SJCRH30 (cell line): ENCODE data around the gene EVA1C. TPM values are rescaled to one million over a fixed set of nuclear protein-coding genes. Genes with fewer than 3 reads are reported as not detected.
"Not testable (repeated sequence)": the region's sequence is repeated elsewhere in the genome, so short reads cannot be mapped to it uniquely, and the experiment has no call there.

Experiments
- DNase-seq, 2 experiments: peaks; one replicate each; pipeline ENCODE4 v3.0.0-alpha.2; 2015 to 2020
- H3K27ac ChIP-seq: fragments of 250-450 bp; sonication (Bioruptor Pico); 2 replicates; pipeline ENCODE4 v1.5.1; 2020; ENCODE audit warnings: mild to moderate bottlenecking, moderate library complexity
- H3K27me3 ChIP-seq: fragments of 250-450 bp; sonication (Bioruptor Pico); 2 replicates; pipeline ENCODE4 v1.5.1; 2020; ENCODE audit warnings: mild to moderate bottlenecking, moderate library complexity
- H3K36me3 ChIP-seq: fragments of 250-450 bp; sonication (Bioruptor Pico); 2 replicates; pipeline ENCODE4 v1.5.1; 2020; ENCODE audit warnings: mild to moderate bottlenecking, moderate library complexity
- H3K4me1 ChIP-seq: fragments of 250-450 bp; sonication (Bioruptor Pico); 2 replicates; pipeline ENCODE4 v1.5.1; 2020; ENCODE audit warnings: mild to moderate bottlenecking, moderate library complexity
- H3K4me3 ChIP-seq: fragments of 250-450 bp; sonication (Bioruptor Pico); 2 replicates; pipeline ENCODE4 v1.5.1; 2020; ENCODE audit warnings: mild to moderate bottlenecking, moderate library complexity
- H3K9me3 ChIP-seq: fragments of 250-450 bp; sonication (Bioruptor Pico); replicated peaks from 2 replicates; pipeline ENCODE4 v1.5.1; 2020; ENCODE audit warnings: mild to moderate bottlenecking, moderate library complexity
- total RNA-seq: library from RNA; depleted of rRNA; stranded (reverse); fragments of >200 nt; shearing (Covaris generic); gene quantifications from 2 replicates; pipeline ENCODE4 v1.2.3, GENCODE V29; 2014

The EVA1C gene
- total RNA-seq, 1 experiment from 2014 or later: 0.10 TPM

DNA sequence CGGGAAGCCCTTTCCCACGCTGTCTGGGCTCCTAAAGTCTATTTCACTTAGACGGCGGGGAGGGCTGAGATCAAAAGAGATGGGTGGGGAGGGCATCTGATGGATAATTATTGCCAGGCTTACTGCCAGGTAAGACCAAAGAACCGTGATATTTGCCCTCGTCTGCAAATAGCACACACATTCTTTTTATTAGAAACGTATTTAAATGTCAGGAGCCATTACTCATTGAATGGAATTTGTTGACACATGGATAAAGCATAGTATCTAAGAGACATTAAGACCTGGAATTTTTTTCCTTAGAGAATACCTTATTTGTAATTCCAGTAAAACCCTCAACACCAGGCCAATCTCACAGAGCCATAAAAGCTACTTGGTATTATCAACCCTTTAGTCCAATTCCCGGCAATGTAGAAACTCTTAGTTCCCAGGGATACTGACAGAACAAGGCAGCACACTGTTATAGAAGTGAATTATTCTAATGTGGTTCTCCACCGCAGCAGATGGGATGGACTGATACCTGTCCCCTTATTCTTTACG is 30.3 kb upstream of the EVA1C start:
- no peaks in the 10 kb centered on the region for H3K27me3 ChIP-seq
- no peak for DNase-seq
- H3K36me3 ChIP-seq: peaks cover 47% of the 10 kb centered on the region
- H3K4me3 ChIP-seq: no peak overlapping the region
- peaks cover 10% of the 10 kb centered on the region for H3K4me1 ChIP-seq
- no peaks in the 10 kb centered on the region for H3K9me3 ChIP-seq
- H3K27ac ChIP-seq: no peak overlapping the region

GRCh38 chr21:32383812-32384211 is 28.7 kb upstream of the EVA1C start:
- Histone ChIP-seq H3K27me3 (no peaks in the 10 kb centered on the region), H3K4me3 (no peak overlapping the region), H3K4me1 (peaks cover 7% of the 10 kb centered on the region), H3K27ac (no peak overlapping the region), H3K36me3 (peaks cover 38% of the 10 kb centered on the region), H3K9me3 (no peaks in the 10 kb centered on the region)
- DNase-seq: no peak

- H3K4me3 ChIP-seq: no peak overlapping the region
- no peaks in the 10 kb centered on the region for H3K4me1 ChIP-seq
- no peak overlapping the region for H3K27ac ChIP-seq
- no peaks in the 10 kb centered on the region for H3K9me3 ChIP-seq
- peaks cover 36% of the 10 kb centered on the region for H3K36me3 ChIP-seq
- no peaks in the 10 kb centered on the region for H3K27me3 ChIP-seq
- DNase-seq: no peak
Measured at GRCh38 chr21:32386195-32386870, 26.2 kb upstream of the EVA1C start.

- Histone ChIP-seq H3K4me3 (no peak overlapping the region), H3K36me3 (peaks cover 36% of the 10 kb centered on the region), H3K27ac (no peak overlapping the region), H3K4me1 (no peaks in the 10 kb centered on the region), H3K9me3 (no peaks in the 10 kb centered on the region), H3K27me3 (no peaks in the 10 kb centered on the region)
- DNase-seq: no peak
Measured at GRCh38 chr21:32387151-32387550, 25.4 kb upstream of the EVA1C start.

DNA sequence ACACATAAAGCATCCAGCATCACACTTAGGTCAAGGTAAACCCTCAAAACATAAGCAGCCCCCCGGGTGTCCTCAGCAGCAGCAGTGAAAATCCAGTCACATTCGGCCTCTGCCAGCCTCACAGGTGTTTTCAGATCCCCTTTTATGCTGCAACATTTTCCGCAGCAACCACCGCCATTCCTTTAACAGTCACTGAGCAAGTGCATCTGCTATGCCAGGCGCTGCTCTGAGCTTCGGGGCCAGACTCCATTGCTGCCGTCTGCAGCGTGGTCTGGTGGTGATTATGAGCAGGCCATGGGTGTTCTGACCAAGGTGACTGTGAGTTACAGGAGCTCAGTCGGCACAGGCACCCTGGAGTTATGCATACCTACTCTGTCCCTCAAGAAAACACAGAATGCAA is 24.2 kb upstream of the EVA1C start:
- DNase-seq: no peak
- no peaks in the 10 kb centered on the region for H3K4me1 ChIP-seq
- H3K36me3 ChIP-seq: peaks cover 33% of the 10 kb centered on the region
- no peak overlapping the region for H3K4me3 ChIP-seq
- H3K27ac ChIP-seq: no peak overlapping the region
- no peaks in the 10 kb centered on the region for H3K27me3 ChIP-seq
- H3K9me3 ChIP-seq: no peaks in the 10 kb centered on the region

- H3K27ac ChIP-seq: no peak overlapping the region
- no peak for DNase-seq
- no peaks in the 10 kb centered on the region for H3K27me3 ChIP-seq
- peaks cover 24% of the 10 kb centered on the region for H3K36me3 ChIP-seq
- H3K4me3 ChIP-seq: no peak overlapping the region
- no peaks in the 10 kb centered on the region for H3K9me3 ChIP-seq
- H3K4me1 ChIP-seq: no peaks in the 10 kb centered on the region
Measured at GRCh38 chr21:32389337-32390015, 23.0 kb upstream of the EVA1C start.

GRCh38 chr21:32390537-32391224 is 21.8 kb upstream of the EVA1C start:
- H3K27ac ChIP-seq, H3K27me3 ChIP-seq, H3K4me1 ChIP-seq, H3K9me3 ChIP-seq, H3K4me3 ChIP-seq, DNase-seq: not testable (repeated sequence)
- peaks cover 16% of the 10 kb centered on the region; the same call in 1 of the 2 replicates for H3K36me3 ChIP-seq

- Histone ChIP-seq H3K27ac (no peak overlapping the region), H3K4me3 (peak overlapping the region; percentile 96)
Measured at GRCh38 chr21:32391755-32392154, 20.8 kb upstream of the EVA1C start.

DNA sequence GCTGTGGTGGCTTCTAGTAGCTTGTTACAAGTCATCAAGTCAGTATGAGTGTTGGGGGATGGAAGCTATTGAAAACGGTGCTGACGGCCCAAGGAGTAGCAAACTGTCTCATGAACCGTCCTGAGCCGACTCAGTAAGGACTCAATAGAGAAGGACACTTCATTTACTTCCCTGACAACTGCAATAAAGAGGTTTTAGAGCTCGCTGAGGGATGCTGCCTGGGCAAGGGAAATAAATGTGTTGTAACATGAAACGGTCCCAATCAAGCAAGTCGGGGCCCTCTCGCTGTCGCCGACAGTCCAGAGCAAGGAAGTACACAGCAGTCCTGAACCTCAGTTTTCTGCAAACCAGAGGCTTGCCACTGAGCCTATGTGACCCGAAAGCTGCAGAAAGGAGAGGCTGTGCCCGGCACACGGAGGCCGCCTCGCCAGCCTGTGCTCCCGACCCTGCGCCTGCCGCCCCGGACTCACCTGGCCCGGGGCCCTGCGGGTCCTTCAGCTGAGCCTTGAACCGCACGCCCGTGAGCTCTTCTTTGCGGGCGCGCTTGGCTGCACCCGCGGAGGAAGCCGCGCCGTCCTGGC is 20.1 kb upstream of the EVA1C start:
- peak overlapping the region; percentile 17; the same call in 1 of the 2 replicates for H3K27ac ChIP-seq
- H3K36me3 ChIP-seq: peaks cover 12% of the 10 kb centered on the region; the same call in 1 of the 2 replicates
- peak overlapping the region; percentile 96 for H3K4me3 ChIP-seq
- DNase-seq: peak in 1 of 2 experiments; percentile 18
- no peaks in the 10 kb centered on the region for H3K27me3 ChIP-seq
- H3K4me1 ChIP-seq: no peaks in the 10 kb centered on the region
- H3K9me3 ChIP-seq: no peaks in the 10 kb centered on the region

More at GRCh38 chr21:32391755-32392154, 20.8 kb upstream of the EVA1C start:
- Histone ChIP-seq H3K36me3 (peaks cover 12% of the 10 kb centered on the region; the same call in 1 of the 2 replicates), H3K27me3 (no peaks in the 10 kb centered on the region), H3K9me3 (no peaks in the 10 kb centered on the region), H3K4me1 (no peaks in the 10 kb centered on the region)
- no peak for DNase-seq

GRCh38 chr21:32392880-32393676 is 19.4 kb upstream of the EVA1C start, which contains the start of gene URB1:
Gene URB1 (minus strand): TSS chr21:32393012. CDS start chr21:32392910, 102 bp downstream.
- Histone ChIP-seq H3K4me3 (peak within 1 kb of the TSS; percentile 96), H3K4me1 (no peaks in the 10 kb centered on the region), H3K9me3 (no peaks in the 10 kb centered on the region), H3K27ac (peak within 1 kb of the TSS; percentile 40), H3K36me3 (peaks cover 12% of the 10 kb centered on the region; the same call in 1 of the 2 replicates), H3K27me3 (no peaks in the 10 kb centered on the region)
- DNase-seq: peak; percentile 88 to 92

DNA sequence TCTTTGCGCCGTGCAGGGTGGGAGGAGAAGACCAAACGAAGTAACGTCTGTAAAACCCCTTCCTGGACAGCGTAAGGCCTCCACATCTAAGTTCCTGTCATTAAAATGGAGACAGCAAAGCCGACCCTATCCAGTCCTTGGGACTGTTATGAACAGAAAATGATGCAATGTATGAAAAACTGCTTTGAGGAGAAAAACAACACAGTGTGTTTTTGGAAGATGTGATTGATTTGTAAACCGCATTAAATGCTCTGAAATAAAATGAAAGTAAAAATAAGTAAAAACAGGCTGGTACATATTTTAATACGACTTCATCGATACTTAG is 18.9 kb upstream of the EVA1C start:
- H3K4me3 ChIP-seq: peak overlapping the region; percentile 96
- peaks cover 8% of the 10 kb centered on the region; the same call in 1 of the 2 replicates for H3K36me3 ChIP-seq
- H3K27ac ChIP-seq: no peak overlapping the region
- DNase-seq: no peak
- no peaks in the 10 kb centered on the region for H3K9me3 ChIP-seq
- H3K4me1 ChIP-seq: no peaks in the 10 kb centered on the region
- H3K27me3 ChIP-seq: no peaks in the 10 kb centered on the region

GRCh38 chr21:32403201-32403777 is 9.2 kb upstream of the EVA1C start:
- Histone ChIP-seq H3K4me1 (no peaks in the 10 kb centered on the region; the same call in 1 of the 2 replicates), H3K36me3 (no peaks in the 10 kb centered on the region), H3K27me3 (peaks cover 5% of the 10 kb centered on the region; the same call in 1 of the 2 replicates), H3K4me3 (no peak overlapping the region), H3K9me3 (no peaks in the 10 kb centered on the region), H3K27ac (no peak overlapping the region)
- DNase-seq: peak; percentile 68 to 85

DNA sequence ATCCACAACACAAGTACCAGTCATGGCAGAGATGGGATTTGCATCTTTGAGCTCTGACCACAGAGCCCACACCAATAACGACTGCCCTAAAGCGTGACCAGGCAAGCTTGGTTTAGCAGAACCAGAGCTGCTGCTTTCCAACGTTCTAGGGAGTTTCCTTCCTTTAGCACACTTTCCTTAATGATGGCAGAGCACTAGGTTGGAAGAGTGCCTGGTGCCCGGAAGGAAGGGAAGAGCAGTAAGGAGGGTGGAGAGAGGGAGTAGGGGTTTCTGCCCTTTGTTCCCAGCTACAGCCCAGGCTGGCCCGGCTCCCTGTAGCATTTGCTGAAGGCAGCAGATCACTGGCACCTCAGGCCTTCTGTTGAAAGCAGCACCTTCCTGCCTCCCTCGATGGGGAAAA is 6.1 kb upstream of the EVA1C start:
- Histone ChIP-seq H3K4me3 (no peak overlapping the region), H3K27ac (no peak overlapping the region), H3K27me3 (peaks cover 5% of the 10 kb centered on the region; the same call in 1 of the 2 replicates), H3K36me3 (no peaks in the 10 kb centered on the region), H3K9me3 (no peaks in the 10 kb centered on the region), H3K4me1 (no peaks in the 10 kb centered on the region; the same call in 1 of the 2 replicates)
- DNase-seq: no peak

DNA sequence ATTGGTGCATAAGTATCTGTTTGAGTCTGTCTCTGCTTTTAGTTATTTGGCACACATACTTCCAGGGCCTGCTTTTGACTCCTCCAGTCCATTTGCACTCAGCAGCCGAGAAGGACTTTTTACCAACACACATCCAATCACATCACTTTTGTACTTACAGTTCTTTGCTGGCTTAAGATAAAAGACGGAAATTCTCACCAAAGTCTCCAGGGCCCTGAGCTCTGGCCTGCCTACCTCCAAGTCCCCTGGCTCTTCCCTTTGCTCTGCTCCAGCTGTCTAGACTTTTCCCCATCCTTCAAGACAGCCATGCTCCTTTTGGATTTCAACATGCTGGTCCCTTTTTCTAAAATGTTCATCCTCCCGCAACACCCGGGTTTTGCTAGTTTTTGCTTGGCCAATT is 2.2 kb upstream of the EVA1C start:
- Histone ChIP-seq H3K27me3 (peaks cover 3% of the 10 kb centered on the region), H3K4me3 (no peak overlapping the region), H3K4me1 (no peaks in the 10 kb centered on the region), H3K36me3 (no peaks in the 10 kb centered on the region), H3K9me3 (no peaks in the 10 kb centered on the region), H3K27ac (no peak overlapping the region)
- no peak for DNase-seq
